Spleen (tissue), 11 donors: ENCODE data around the gene TXK. TPM values are rescaled to one million over a fixed set of nuclear protein-coding genes. Genes with fewer than 3 reads are reported as not detected.
A peak's percentile ranks its signal among the peaks of the same experiment; 100 is the strongest.

Experiments
- DNase-seq: peaks from one replicate; pipeline ENCODE4 v3.0.0-alpha.2; 2020
- H3K27ac ChIP-seq, 8 donors: fragments of 200-600 bp; sonication (generic) in 7 of 8; 1 replicate in 4 of 8; 2 replicates in 4 of 8; pipeline versions ENCODE4 v1.5.0 to v1.8.0; 2016 to 2021; ENCODE audit warnings: inconsistent platforms in 4 of 8, mild to moderate bottlenecking in 4 of 8, moderate library complexity in 1 of 8
- H3K27me3 ChIP-seq, 7 donors: fragments of 200-600 bp; sonication (generic) in 6 of 7; replicated peaks in 1 of 7; 1 replicate in 4 of 7; 2 replicates in 3 of 7; pipeline versions ENCODE4 v1.5.0 to v1.8.0; 2016 to 2021; ENCODE audit warnings: inconsistent platforms in 3 of 7, mild to moderate bottlenecking in 1 of 7
- H3K36me3 ChIP-seq, 6 donors: fragments of 200-600 bp; sonication (generic) in 5 of 6; 1 replicate in 4 of 6; 2 replicates in 2 of 6; pipeline versions ENCODE4 v1.5.0 to v1.8.0; 2016 to 2021; ENCODE audit warnings: inconsistent platforms in 2 of 6
- H3K4me1 ChIP-seq, 6 donors: fragments of 200-600 bp; sonication (generic) in 5 of 6; 1 replicate in 3 of 6; 2 replicates in 3 of 6; pipeline versions ENCODE4 v1.5.0 to v1.8.0; 2016 to 2021; ENCODE audit warnings: inconsistent platforms in 3 of 6
- H3K4me3 ChIP-seq, 8 donors: fragments of 200-600 bp; sonication (generic) in 7 of 8; 1 replicate in 4 of 8; 2 replicates in 4 of 8; pipeline versions ENCODE4 v1.5.0 to v1.8.0; 2016 to 2021; ENCODE audit warnings: inconsistent platforms in 4 of 8, mild to moderate bottlenecking in 4 of 8, moderate library complexity in 2 of 8
- H3K9me3 ChIP-seq, 8 donors: fragments of 200-600 bp; sonication (generic) in 7 of 8; 1 replicate in 4 of 8; 2 replicates in 4 of 8; pipeline versions ENCODE4 v1.5.0 to v1.8.0; 2016 to 2021; ENCODE audit warnings: inconsistent platforms in 4 of 8
- POLR2A ChIP-seq, 3 donors: fragments of 450-650 bp; IDR thresholded peaks; one replicate each; pipeline ENCODE4 v1.5.1; 2017; ENCODE audit warnings: antibody characterized with exemption in 3 of 3, mild to moderate bottlenecking in 1 of 3
- POLR2AphosphoS5 ChIP-seq, 3 donors: sonication (generic); formaldehyde crosslinking; IDR thresholded peaks; one replicate each; pipeline ENCODE4 v1.5.1; 2017; ENCODE audit warnings: antibody characterized with exemption in 3 of 3
- WGBS, 5 donors: extraction: QIAGEN DNeasy Blood & Tissue Kit in 3 of 5; methylation state at CpG; one replicate each; pipeline versions ENCODE4 v1.1.5 to v1.1.7; 2013 to 2018; 5-methylcytosine and 5-hydroxymethylcytosine counted together
- intact Hi-C: fragments of 100-400 bp; cut with DNase I; formaldehyde crosslinking; loops from one replicate; pipeline ENCODE4 v1.15.0; 2023; ENCODE audit warnings: low total_unique reads
- polyA plus RNA-seq, 3 donors: library from polyadenylated mRNA; stranded (reverse); fragments of 200-250 nt; gene quantifications; one replicate each; pipeline ENCODE4 v1.2.1, GENCODE V29; 2013
- total RNA-seq, 7 donors: library from RNA; depleted of rRNA in 3 of 7; stranded (reverse); fragments of >200 nt in 3 of 7; fragmentation: NEBNext Ultra II Directional in 4 of 7; extraction: Animal tissue kit (Norgen Biotek cat#: 25700) in 4 of 7; gene quantifications; one replicate each; pipeline versions ENCODE4 v1.1.0 to v1.2.1, GENCODE V29; 2016 to 2021
- TF ChIP-seq, protein P1 (sequence below), 11 experiments: fragments of 200-600 bp in 7 of 11; fragments of 450-650 bp in 4 of 11; sonication (generic) in 4 of 11; IDR thresholded peaks in 8 of 11; conservative IDR thresholded peaks in 3 of 11; 1 replicate in 7 of 11; 2 replicates in 4 of 11; pipeline versions ENCODE4 v1.4.0 to v1.8.0; 2016 to 2021; ENCODE audit warnings: antibody characterized with exemption in 11 of 11, inconsistent platforms in 4 of 11, mild to moderate bottlenecking in 1 of 11
- donor health status: healthy with polysubstance abuse.
- donor health status: DM: no; HTN: no; CAD: no; lungs with moderate emphysema.
- donor health status: DM: no; HTN: no; CAD: no.
- donor health status: Bipolar disorder and iron deficiency.
- donor health status: healthy.
- donor health status: DM: no; HTN: no; CAD: no.
- donor health status: DM: yes; HTN: yes; CAD: no.

The TXK gene
- total and polyA plus RNA-seq, 10 donors = 3.3 to 36.6 (median 21.0) TPM

DNA sequence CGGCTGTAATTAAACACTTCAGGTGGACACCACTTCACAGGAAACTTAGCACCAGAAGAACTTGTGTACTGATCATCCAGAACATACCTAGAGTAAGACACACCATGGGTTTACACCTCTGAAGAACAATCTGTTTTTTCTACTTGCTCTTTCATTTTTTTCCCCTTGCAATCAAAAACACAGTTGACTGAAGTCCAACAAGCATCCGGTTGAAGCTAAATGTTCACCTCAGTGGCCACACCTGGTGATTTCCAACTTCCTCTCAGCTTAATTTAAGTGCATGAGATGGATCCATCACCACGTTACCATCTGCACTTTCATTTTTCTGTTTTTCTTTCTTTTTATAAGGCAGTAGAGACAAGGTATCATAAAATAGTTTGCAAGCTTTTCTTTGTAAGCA lies 4.9 kb upstream of the TXK start:
- H3K4me3 ChIP-seq = peak overlapping the region in 1 of 8 donors; percentile 4
- intact Hi-C loops = no loop called here
- no peaks in the 10 kb centered on the region for H3K27me3 ChIP-seq
- DNase-seq = no peak
- H3K9me3 ChIP-seq = no peaks in the 10 kb centered on the region
- H3K4me1 ChIP-seq = peaks cover 0 to 74% (median 28%) of the 10 kb centered on the region in 6 donors
- 41 to 63% (median 56%) methylated on average over 3 of the region's 3 CpGs for WGBS, 5 donors
- peak overlapping the region in 7 of 8 donors; percentile 6 to 85 (median 52) for H3K27ac ChIP-seq
- peaks cover 0 to 60% (median 10%) of the 10 kb centered on the region in 6 donors for H3K36me3 ChIP-seq
- TF ChIP-seq POLR2A (IDR thresholded peaks at IDR 0.05) (no peak), POLR2AphosphoS5 (IDR thresholded peaks at IDR 0.05) (peak in 1 of 3 donors; percentile 30)
- TF ChIP-seq, protein P1, sequence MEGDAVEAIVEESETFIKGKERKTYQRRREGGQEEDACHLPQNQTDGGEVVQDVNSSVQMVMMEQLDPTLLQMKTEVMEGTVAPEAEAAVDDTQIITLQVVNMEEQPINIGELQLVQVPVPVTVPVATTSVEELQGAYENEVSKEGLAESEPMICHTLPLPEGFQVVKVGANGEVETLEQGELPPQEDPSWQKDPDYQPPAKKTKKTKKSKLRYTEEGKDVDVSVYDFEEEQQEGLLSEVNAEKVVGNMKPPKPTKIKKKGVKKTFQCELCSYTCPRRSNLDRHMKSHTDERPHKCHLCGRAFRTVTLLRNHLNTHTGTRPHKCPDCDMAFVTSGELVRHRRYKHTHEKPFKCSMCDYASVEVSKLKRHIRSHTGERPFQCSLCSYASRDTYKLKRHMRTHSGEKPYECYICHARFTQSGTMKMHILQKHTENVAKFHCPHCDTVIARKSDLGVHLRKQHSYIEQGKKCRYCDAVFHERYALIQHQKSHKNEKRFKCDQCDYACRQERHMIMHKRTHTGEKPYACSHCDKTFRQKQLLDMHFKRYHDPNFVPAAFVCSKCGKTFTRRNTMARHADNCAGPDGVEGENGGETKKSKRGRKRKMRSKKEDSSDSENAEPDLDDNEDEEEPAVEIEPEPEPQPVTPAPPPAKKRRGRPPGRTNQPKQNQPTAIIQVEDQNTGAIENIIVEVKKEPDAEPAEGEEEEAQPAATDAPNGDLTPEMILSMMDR (IDR thresholded peaks at IDR 0.05 in 8 of 11, conservative IDR thresholded peaks at IDR 0.05 in 3 of 11) = no peak

DNA sequence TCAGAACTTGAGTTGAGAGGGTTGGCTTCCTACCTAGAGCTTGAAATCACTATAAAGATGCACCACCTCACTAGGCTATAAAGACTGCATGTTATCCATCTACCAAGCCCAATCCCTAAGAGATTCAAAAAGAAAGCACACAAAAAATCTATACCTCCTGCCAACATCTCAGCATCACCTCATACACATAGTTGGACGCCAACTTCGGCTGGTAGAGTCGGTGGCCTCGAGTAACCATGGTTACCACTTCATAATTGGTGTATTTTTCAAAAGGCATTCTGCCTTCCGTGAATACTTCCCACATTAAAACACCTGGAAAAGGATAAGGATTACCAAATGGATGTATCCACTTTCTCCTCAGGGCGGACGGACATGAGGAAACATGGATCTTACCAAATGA lies 4.5 kb upstream of the TXK start:
- Histone ChIP-seq H3K36me3 (peaks cover 0 to 56% (median 10%) of the 10 kb centered on the region in 6 donors), H3K27ac (peak overlapping the region in 7 of 8 donors; percentile 6 to 85 (median 52))
- TF ChIP-seq, protein P1 (IDR thresholded peaks at IDR 0.05 in 8 of 11, conservative IDR thresholded peaks at IDR 0.05 in 3 of 11) = no peak
- TF ChIP-seq POLR2AphosphoS5 (IDR thresholded peaks at IDR 0.05) (no peak), POLR2A (IDR thresholded peaks at IDR 0.05) (no peak)

DNA sequence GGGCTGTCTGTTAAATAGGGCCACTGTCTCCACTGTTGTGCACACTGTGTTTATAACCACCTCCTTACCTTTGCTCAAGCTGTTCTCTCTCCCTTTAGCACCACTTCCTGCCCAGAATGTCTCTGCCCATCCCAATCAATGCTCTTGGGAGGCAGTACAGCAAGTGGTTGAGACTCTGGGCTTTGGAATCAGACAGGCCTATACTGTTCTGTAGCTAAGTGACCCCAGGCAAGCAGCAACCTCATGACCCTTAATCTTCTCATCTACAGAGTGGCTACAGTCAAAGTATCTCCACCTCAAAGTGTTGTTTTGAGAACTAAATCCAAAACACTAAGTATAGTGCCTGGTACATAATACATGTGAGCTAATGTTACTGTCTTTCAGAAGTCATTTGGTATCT lies 3.8 kb upstream of the TXK start:
- H3K4me3 ChIP-seq = no peak overlapping the region
- DNase-seq = no peak
- peaks cover 0 to 49% (median 10%) of the 10 kb centered on the region in 6 donors for H3K36me3 ChIP-seq
- no peaks in the 10 kb centered on the region for H3K27me3 ChIP-seq
- TF ChIP-seq, protein P1 (IDR thresholded peaks at IDR 0.05 in 8 of 11, conservative IDR thresholded peaks at IDR 0.05 in 3 of 11) = no peak
- TF ChIP-seq POLR2AphosphoS5 (IDR thresholded peaks at IDR 0.05) = peak in 1 of 3 donors; percentile 31
- H3K9me3 ChIP-seq = no peaks in the 10 kb centered on the region
- peak overlapping the region in 7 of 8 donors; percentile 23 to 85 (median 52) for H3K27ac ChIP-seq
- intact Hi-C loops = no loop called here
- H3K4me1 ChIP-seq = peaks cover 0 to 74% (median 28%) of the 10 kb centered on the region in 6 donors

More for the DNA sequence above, 4.5 kb upstream of the TXK start:
- no peaks in the 10 kb centered on the region for H3K9me3 ChIP-seq
- 89 to 94% (median 91%) methylated on average over 7 of the region's 7 CpGs for WGBS, 5 donors
- no peaks in the 10 kb centered on the region for H3K27me3 ChIP-seq
- intact Hi-C loops = no loop called here
- H3K4me1 ChIP-seq = peaks cover 0 to 74% (median 28%) of the 10 kb centered on the region in 6 donors
- H3K4me3 ChIP-seq = peak overlapping the region in 1 of 8 donors; percentile 4
- DNase-seq = no peak

DNA sequence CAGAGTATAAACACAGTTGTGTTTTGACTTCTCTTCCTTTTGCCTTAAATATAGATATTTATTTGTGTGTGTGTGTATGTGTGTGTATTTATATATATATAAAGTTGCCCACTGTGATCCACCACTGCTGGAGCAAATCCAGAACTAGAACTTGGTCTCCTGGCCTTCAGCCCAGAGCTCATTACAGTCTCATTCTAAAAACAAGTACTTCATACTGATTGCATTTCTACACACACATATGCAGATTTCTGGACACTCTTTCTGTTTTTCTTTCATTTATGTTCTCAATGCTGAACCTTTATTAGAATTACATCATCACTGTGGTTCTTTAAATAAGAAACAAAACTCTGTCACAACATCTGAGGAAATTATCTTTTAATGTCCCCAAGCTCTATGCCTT lies 381 bp downstream of the TXK start:
- Histone ChIP-seq H3K27ac (peak overlapping the region in 6 of 8 donors; percentile 24 to 85 (median 46)), H3K36me3 (peaks cover 0 to 58% (median 10%) of the 10 kb centered on the region in 6 donors), H3K4me3 (peak overlapping the region in 7 of 8 donors; percentile 13 to 58 (median 24)), H3K9me3 (no peaks in the 10 kb centered on the region), H3K4me1 (peaks cover 0 to 72% (median 16%) of the 10 kb centered on the region in 6 donors), H3K27me3 (no peaks in the 10 kb centered on the region)
- no peak for DNase-seq
- no peak for TF ChIP-seq POLR2A (IDR thresholded peaks at IDR 0.05)
- TF ChIP-seq, protein P1 (IDR thresholded peaks at IDR 0.05 in 8 of 11, conservative IDR thresholded peaks at IDR 0.05 in 3 of 11) = no peak
- no peak for TF ChIP-seq POLR2AphosphoS5 (IDR thresholded peaks at IDR 0.05)
- intact Hi-C loops = no loop called here
